Kidney epithelial cell (primary cell): ENCODE measurements around the gene BARHL1. TPM values are rescaled to one million over a fixed set of nuclear protein-coding genes. Genes with fewer than 3 reads are reported as not detected.

Experiments used
- DNase-seq: peaks from one replicate; pipeline ENCODE4 v3.0.0-alpha.2; 2010; ENCODE audit warnings: low read depth
- H3K27me3 ChIP-seq: 2 replicates; pipeline ENCODE4 v1.6.0; 2011; ENCODE audit warnings: low read length; ENCODE audit not compliant: control insufficient read depth, insufficient read depth
- H3K36me3 ChIP-seq: 2 replicates; pipeline ENCODE4 v1.5.1; 2011; ENCODE audit warnings: low read length; ENCODE audit not compliant: control insufficient read depth, insufficient read depth
- H3K4me3 ChIP-seq: 2 replicates; pipeline ENCODE4 v1.5.1; 2011; ENCODE audit warnings: low read depth, mild to moderate bottlenecking, control low read depth, low read length
- CTCF ChIP-seq: IDR thresholded peaks from 2 replicates; pipeline ENCODE4 v1.5.1; 2011; ENCODE audit warnings: mild to moderate bottlenecking, moderate library complexity, low read length, control low read depth, inconsistent platforms; ENCODE audit not compliant: insufficient read depth, poor library complexity, severe bottlenecking
- total RNA-seq: library from RNA; depleted of rRNA; stranded (reverse); fragments of >200 nt; gene quantifications from 2 replicates; pipeline ENCODE4 v1.2.3, GENCODE V29; 2015

The BARHL1 gene
- total RNA-seq, 1 donor from 2014 or later = not detected

- TF ChIP-seq CTCF = no peak
- Histone ChIP-seq H3K4me3 (no peak overlapping the region), H3K27me3 (peaks cover 23% of the 10 kb centered on the region), H3K36me3 (no peaks in the 10 kb centered on the region)
- DNase-seq = no peak
These were observed 10.4 kb upstream of the BARHL1 start for GRCh38 chr9:132571806-132572600.

GRCh38 chr9:132572921-132573320 lies 9.5 kb upstream of the BARHL1 start:
- no peak for TF ChIP-seq CTCF
- Histone ChIP-seq H3K36me3 (no peaks in the 10 kb centered on the region), H3K4me3 (no peak overlapping the region), H3K27me3 (peaks cover 28% of the 10 kb centered on the region)
- no peak for DNase-seq

GRCh38 chr9:132575005-132575609 lies 7.3 kb upstream of the BARHL1 start:
- TF ChIP-seq CTCF = peak; percentile 86

GRCh38 chr9:132575811-132576210 lies 6.6 kb upstream of the BARHL1 start:
- no peak for TF ChIP-seq CTCF
- no peak for DNase-seq
- Histone ChIP-seq H3K27me3 (peaks cover 55% of the 10 kb centered on the region), H3K36me3 (no peaks in the 10 kb centered on the region), H3K4me3 (no peak overlapping the region)

More at GRCh38 chr9:132575005-132575609, 7.3 kb upstream of the BARHL1 start:
- peaks cover 48% of the 10 kb centered on the region for H3K27me3 ChIP-seq
- DNase-seq = peak; percentile 10
- no peak overlapping the region for H3K4me3 ChIP-seq
- no peaks in the 10 kb centered on the region for H3K36me3 ChIP-seq

GRCh38 chr9:132577119-132577518 lies 5.3 kb upstream of the BARHL1 start:
- TF ChIP-seq CTCF = no peak
- peaks cover 63% of the 10 kb centered on the region for H3K27me3 ChIP-seq
- no peak overlapping the region for H3K4me3 ChIP-seq
- H3K36me3 ChIP-seq = no peaks in the 10 kb centered on the region
- no peak for DNase-seq
